Measurements from ENCODE around the gene CLEC2D.
"Not testable (repeated sequence)": the region's sequence is repeated elsewhere in the genome, so short reads cannot be mapped to it uniquely, and the experiment has no call there.

- not testable (repeated sequence) for TF ChIP-seq CTCF (conservative IDR thresholded peaks at IDR 0.05; ENCODE audit: low read length); EZH2phosphoT487 (IDR thresholded peaks at IDR 0.05; ENCODE audit: borderline replicate concordance, low read depth, low read length)
Observed at GRCh38 chr12:9644985-9645551, 24.4 kb upstream of the CLEC2D start.

All from OCI-LY7 (cell line).